ENCODE data around the gene U2SURP.
"Not testable (repeated sequence)": the region's sequence is repeated elsewhere in the genome, so short reads cannot be mapped to it uniquely, and the experiment has no call there.

Gene U2SURP

DNA sequence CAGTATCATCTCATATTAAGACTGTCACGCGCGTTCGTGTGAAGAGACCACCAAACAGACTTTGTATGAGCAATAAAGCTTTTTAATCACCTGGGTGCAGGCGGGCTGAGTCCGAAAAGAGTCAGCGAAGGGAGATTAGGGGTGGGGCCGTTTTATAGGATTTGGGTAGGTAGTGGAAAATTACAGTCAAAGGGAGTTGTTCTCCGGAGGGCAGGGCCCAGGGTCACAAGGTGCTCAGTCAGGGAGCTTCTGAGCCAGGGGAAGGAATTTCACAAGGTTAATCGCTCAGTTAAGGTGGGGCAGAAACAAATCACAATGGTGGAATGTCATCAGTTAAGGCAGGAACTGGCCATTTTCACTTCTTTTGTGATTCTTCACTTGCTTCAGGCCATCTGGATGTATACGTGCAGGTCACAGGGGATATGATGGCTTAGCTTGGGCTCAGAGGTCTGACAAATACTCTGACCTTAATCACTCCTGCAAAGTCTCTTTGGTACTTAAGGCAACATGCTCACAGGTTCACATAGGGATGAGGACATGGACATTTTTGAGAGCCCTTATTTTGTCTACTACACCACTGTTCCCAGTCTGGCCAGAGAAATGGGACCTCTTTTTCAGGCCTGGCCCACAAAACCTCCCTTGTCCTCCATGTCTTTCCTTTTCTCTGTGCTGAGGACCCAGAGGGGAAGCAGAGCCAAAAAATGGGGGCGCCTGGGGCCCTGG lies 71.1 kb downstream of the U2SURP start:
- not testable (repeated sequence) for DNase-seq

DNA sequence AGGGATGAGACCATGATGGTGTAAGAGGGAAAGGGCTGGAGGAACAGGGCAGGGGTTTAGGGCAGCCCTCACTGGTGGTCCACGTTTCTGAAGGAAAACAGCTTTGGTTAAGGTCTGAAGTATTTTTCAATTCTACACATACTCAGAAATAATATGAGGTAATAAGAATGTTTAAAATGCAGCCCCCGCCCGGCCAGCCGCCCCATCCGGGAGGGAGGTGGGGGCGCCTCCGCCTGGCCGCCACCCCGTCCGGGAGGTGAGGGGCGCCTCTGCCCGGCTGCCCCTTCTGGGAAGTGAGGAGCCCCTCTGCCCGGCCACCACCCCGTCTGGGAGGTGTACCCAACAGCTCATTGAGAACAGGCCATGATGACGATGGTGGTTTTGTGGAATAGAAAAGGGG lies 72.2 kb downstream of the U2SURP start:
- not testable (repeated sequence) for DNase-seq

DNA sequence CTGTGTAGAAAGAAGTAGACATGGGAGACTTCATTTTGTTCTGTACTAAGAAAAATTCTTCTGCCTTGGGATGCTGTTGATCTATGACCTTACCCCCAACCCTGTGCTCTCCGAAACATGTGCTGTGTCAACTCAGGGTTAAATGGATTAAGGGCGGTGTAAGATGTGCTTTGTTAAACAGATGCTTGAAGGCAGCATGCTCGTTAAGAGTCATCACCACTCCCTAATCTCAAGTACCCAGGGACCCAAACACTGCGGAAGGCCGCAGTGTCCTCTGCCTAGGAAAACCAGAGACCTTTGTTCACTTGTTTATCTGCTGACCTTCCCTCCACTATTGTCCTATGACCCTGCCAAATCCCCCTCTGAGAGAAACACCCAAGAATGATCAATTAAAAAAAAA lies 72.6 kb downstream of the U2SURP start:
- not testable (repeated sequence) for DNase-seq

DNA sequence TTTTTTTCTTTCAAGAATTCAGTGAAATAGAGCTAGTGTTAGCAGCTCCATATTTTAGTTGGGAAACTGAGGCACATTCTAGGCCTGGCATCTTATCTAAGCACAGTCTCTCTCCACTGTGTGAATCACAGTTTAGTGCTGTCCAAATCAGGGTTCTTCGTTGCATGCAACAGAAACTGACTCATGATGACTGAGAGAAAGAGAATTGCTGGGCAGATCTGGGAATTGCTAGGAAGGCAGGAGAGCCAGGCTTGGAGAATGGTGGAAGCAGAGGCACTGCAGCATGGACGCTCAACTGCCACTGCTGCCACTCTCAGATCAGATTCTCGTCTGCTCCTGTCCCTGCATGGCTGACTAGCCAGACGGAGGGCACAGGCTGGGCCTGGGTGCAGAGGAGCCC lies 77.5 kb downstream of the U2SURP start:
- no peak for DNase-seq

DNA sequence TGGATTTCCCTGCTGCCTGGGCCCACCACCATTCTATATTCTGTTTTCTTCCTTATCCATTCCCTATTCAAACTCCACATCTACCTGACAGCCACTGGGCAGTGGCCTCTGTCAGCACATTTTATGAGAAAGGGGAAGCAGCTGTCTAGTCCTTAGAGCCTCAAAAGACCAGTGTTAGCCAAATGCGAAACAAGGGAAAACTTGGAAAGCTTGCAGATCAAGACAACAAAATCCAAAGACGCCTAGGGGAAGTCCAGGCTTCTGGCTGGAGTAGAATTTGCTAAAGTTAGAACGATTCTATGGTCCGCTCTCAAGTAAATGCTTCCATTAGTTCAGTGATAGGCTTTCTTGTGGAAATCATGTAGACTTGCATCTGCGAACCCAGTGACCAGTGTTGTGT lies 78.8 kb downstream of the U2SURP start:
- DNase-seq: no peak

DNA sequence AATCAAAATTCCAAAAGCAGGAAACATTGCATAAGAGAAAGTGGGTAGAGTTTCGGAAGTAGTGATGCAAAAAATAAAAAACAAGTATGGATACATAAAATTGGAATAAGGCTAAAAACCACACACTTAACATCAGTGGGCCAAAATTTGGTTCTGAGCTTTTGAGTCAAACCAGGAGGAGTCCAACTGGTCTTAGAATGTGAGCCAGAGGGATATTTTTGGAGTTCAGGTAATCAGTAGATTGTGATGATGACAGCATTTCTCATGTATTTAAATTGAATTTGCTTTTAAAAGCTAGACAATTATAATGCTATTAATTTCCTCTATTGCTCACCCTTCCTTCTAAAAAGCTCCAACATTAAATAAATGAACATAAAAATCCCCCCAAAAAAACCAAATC lies 80.0 kb downstream of the U2SURP start:
- DNase-seq: no peak

DNA sequence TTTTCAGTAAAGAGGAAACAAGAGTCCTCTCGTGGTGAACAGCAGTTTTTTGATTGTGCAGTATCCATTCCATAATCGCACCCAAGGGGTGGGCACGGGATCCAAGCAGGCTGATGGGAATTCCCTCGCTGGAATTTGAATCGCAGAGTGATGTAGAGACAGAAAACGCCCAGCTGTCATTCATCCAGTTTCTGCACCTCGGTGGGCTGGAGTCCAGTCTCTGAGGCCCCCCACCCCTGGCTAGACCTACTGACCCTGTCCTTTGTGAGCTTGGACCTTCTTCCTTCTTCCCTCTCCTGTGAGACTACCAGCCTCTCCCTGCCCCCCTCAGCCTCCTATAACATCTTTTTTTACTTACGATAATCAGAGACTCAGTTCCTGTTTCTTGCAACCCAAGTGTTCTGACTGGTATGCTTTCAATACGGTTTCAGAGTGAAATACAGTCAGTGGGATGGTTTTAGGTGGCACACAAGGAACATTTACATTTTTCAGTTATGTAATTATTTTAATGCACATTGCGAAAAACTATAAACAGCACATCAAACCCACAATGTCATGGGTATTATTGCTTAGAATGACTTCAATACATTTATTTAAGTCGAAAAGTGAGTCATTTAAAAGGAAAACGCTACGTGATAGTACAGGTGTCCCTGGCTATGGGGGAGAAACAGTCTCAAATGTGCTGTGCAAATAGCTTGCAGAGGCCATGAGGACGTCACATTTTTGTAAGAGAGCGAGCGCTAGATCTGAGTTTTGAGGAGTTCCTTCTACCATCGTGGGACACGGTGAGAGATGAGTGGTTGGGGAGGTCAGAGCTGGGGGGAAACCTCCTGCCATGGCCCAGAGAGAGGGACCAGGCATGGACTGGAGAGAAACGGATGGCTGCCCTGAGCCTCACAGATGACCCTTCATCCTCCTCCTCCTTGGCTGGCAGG lies 80.7 kb downstream of the U2SURP start:
- DNase-seq: no peak

DNA sequence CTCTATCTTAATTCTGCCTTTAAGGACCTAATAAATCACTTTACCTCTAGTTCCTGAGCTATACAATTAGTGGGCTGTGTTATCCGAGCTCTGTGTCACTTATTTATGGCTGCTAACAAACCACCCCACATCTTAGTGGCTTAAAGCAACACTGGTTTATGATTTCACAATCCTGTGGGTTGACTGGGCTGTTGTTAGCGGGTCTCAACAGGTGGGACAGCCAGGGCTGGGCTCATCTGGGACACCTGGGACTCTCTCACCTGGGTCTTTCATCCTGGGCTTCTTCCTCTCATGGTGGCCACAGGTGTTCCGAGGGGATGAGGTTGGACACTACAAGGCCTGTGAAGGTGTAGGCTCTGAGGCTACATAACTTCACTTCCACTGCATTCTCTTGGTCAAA lies 82.4 kb downstream of the U2SURP start:
- no peak for DNase-seq

DNA sequence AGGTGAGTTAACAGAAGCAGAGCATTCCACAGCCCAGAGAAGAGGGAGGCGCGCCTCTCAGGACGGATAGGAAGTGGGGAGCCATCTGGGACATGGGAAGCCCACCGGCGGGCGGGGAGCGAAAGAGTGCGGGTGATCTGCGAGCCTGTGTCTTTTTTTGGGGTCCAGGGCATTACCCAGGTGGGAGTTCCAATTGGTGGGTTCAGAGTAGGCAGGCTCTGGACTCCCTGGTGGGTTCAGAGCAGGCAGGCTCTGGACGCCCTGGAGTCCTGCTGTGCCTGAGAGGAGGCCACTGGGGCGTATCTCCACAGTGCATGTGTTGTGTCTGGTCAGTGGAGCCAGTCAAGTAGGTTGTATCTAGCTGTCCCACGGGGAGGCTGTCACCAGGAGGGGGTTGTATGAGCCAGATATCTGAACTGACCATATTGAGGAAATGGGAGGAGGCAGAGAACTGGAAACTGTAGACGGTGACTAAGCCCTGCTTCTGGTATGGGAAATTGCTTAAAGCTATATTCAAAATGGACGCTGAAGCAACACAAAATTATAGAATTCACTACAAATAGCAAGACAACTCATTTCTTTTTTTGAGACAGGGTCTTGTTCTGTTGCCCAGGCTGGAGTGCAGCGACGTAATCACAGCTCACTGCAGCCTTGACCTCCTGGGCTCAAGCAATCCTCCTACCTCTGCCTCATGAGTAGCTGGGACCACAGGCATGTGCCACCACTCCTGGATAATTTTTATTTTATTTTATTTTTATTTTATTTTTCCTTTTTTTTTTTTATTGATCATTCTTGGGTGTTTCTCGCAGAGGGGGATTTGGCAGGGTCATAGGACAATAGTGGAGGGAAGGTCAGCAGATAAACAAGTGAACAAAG lies 83.7 kb downstream of the U2SURP start:
- DNase-seq: no peak

DNA sequence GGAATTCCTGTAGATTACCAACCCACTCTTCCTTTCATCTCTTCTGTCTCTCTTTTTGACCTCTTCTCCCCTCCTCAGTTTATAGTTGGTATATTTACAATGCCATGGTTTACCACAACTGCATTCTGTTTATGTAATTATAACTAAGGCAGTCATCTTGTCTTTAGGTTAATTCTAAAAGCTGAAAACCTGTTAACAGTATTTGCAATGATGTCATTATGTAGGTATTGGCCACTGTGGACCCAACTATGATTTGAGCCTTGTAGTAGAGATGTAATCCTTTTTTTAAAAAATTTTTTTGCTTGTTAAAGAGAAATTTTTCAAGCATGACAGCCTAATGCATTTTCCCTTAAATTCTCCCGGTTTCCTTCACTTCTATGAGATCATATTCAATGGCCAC lies 87.5 kb downstream of the U2SURP start:
- DNase-seq: no peak

DNA sequence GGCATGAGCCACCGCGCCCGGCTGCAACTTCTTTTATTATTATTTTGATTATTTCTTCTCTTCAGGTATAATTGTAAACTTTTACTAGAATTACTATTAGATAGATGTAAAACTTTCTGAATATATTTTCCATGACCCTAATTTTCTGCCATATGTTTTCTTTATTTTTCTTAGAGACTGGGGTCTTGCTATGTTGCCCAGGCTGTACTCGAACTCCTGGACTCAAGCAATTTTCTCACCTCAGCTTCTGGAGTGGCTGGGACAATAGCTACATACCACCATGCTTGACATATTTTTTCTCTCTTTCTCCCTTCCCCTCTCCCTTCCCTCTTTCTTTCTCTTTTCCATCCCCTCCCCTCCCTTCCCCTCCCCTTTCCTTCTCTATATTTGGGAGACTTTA lies 88.6 kb downstream of the U2SURP start:
- no peak for DNase-seq

DNA sequence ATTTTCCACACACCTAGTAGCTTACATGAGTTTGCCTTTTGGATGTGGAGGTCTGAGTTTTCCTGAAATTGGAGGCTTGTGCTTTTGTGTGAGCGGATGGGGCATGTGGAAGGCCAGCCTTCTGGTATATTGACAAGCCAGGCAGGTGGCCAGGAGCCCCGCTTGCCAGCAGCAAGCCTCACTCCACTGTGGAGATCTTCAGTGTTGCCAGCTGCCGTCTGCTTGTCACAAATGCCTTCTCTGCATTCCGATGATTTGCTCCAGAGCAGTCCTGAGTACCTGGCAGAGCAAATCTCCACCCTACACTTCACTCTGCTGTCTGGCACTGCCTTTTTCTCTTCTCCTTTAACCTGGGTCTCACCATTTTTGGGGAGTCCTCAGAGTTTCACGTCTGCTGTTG lies 89.1 kb downstream of the U2SURP start:
- no peak for DNase-seq

DNA sequence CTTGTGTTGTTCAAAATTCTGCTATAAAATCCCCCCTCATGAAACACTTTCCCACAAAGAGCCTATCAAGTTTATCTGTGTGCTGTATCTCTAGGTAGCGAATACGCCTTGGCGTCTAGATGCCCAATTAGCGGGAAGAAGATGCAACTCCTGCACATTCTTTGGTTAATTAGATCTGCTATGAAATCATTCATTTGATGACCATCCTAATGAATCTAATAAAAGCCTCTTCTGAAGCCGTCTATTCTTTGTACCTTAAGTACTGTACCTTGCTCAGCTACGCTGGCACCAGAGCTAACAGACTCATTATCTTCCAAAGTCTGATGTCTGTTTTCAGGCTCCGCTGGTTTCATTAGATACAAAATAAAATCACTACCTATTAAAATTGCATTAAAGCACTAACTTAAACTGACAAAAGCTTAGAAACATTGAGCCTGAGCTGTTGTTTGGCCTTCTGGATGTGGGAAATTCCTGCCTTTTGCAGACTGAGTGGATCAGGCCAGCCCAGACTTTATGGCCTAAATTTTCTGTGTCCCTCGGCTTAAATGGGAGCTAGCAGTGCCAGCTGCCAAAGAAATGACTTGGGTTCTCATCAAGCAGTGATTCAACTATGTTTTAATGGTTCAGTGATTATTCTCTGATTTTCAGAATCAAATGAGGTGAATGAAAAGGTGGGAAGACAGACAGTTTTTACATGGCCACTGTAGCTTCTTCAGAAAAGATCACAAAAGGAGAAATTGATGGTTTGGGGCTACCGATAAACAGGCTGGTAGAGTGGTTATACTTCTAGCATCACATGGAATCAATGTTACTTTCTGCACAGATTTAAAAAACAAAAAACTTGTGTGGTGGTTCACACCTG lies 89.8 kb downstream of the U2SURP start:
- DNase-seq: no peak

DNA sequence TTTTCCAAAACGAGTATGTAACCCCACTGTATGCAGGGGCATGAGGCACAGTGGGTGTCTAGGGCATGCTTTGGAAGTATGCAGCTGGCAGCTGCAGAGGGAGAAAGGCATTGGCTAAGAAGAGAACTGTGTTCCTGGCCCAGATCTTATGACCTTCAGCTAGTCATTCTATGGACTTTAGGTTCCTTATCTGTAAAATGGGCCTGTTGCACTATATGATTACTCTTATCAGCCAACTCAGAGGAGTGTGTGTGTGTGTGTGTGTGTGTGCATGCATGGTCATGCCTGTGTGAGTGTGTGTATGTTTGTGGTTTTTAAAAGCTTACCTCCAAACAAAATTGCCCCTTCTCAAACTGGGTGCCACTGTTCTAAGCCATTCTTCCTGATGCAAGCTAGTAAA lies 90.8 kb downstream of the U2SURP start:
- DNase-seq: no peak

DNA sequence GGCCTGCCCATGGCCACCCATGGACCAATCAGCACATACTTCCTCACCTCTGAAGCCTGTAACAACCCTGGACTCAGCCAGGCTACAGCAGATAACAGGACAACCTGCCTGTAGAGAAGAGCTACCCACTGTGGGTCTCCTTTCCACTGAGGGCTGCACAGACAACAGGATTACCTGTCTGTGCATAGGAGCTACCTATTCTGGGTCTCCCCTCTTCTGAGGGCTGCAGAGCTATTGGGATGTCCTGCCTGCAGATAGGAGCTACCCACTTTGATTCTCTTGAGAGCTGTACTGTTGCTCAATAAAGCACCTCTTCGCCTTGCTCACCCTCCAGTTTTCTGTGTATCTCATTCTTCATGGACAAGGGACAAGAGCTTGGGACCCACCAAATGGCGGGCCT lies 94.4 kb downstream of the U2SURP start:
- no peak for DNase-seq

DNA sequence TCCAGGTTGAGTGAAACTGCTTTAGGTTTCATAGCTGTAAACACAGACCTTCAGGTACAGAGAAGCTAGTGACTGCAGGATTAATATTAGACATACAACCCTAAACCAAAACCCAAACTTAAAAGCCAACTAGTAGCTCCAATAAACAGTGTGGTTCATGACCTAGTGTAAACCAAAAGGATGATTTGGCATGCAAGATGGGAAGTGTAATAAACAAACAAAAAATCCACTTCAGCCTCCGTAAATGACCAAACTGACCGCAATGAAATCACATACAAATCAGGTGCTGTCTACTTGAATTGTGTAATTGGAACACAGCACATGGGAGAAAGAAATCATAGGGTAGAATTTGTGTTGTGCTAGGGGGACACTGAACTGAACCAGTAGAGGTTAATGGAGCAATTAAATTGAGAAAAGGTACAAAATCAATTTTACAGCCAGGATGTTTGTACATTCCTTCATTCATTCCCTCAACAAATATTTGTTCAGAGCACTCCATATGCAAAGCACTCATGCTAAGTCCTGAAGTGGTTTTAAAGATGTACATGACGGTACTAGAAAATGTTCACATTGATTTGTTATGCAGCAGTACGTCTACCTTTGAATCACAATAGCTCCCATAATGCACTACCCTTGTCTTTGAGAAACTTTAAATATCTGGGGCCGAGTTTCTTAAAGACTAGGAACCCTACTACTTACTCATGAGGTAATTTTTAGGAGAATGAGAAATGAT lies 96.8 kb downstream of the U2SURP start:
- no peak for DNase-seq

DNA sequence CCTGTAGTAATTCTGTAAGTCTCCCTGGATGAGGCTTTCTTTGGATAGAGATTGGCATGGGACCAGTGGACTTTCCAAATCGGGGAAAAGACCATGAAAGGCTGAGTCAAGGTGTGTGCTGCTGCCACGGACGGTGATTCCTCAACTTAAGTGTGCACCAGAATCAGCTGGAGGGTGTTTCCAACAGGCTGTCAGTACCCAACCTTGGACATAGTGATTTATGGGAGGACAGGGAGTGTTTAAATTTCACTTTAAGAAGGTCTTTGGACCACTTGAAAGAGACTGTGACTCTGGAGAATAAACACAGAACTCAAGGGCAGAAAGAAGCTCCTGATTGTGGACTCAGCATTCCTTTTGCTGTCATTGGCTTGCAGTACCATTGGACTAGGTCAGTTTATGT lies 97.8 kb downstream of the U2SURP start:
- DNase-seq: no peak

DNA sequence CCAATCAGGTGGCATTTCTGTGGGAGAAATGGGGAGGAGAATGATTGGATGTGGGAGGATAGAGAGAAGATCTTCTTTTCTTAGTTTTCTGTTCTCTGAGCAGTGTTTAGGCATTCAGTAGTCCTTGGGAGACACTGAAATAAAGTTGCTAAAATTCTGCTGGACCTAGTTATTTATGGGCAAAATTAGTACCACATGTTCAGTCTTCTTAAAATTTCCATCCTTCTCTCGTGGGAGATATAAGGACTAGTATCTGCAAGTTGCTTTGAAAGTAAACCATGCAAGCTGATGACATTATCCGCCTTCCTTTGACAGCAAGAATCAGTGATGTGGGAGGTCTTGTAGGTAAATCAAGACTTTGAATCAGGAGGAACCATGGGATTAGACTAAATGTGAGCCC lies 98.3 kb downstream of the U2SURP start:
- DNase-seq: no peak

DNA sequence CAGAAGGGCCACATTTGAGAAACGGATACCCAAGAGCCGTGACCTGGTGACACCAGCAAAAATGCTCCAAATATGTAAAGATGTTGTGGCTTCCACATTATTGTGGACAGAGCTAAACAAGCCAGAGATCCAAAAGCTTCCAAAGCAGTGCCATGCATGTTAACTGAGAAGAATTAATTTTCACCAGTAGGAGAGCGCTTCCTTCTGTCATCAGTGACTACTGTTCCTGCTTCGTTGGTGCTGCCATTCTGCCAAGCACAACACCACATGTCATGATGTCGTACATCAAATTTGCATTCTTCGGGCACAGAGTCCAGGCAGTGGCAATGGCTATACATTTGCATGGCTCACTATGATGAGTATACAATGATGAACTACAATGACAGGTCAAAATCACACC lies 99.1 kb downstream of the U2SURP start:
- no peak for DNase-seq

DNA sequence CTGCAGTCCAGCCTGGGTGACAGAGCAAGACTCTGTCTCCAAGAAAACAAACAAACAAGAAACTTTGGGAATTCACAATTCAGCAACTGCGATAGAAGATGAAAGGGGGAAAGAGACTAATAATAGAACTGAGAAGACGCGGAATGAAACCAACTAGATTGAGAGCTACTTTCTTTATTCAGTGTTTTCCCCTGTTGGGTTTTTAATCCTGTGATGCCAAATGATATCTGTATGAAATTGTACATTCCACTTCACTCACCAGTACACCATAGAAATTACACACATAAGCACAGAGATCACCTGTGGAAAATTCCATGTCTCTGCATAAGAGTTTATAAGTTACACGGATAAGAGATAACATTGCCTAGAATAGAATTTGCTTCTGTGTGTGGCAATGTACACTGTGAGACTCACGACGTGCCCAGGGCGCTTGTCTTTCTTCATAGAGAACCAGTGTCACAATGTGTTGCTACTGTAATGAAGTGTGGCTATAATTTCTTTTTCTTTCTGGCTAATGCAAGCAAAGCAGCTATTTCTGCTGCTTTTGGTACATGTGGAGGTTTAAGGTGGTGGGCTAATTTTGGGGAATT lies 100.5 kb downstream of the U2SURP start:
- DNase-seq: no peak

DNA sequence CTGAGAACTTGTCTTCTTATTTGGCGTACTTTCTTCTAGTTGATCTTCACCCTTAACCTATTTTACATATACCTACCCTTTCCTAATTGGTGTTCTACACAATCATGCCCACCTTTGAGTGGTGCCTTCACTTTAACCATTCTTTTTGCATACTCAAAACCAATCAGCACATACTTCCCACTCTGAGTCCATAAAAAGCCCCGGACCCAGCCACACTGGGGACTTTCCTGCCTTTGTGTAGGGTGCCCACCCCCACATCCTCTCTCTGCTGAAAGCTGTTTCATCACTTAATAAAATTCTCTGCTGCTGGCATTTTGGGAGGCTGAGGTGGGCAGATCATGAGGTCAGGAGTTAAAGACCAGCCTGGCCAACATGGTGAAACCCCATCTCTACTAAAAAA lies 102.3 kb downstream of the U2SURP start:
- no peak for DNase-seq

All from activated CD4-positive, alpha-beta T cell treated with anti-CD3 and anti-CD28 coated beads for 4 hours (primary cell).